OCI-LY3 (cell line): ENCODE data around the gene ACOT7.

Experiments used
- H2AFZ ChIP-seq: fragments of 200-600, 300-600 bp; shearing (Covaris generic); 2 replicates; pipeline ENCODE4 v1.6.0; 2014; ENCODE audit warnings: antibody characterized with exemption, low read depth, low read length
- H3K27ac ChIP-seq: fragments of 200-600, 300-600 bp; sonication (generic); 2 replicates; pipeline ENCODE4 v1.5.1; 2014; ENCODE audit warnings: mild to moderate bottlenecking, low read length, moderate library complexity, mixed read lengths
- H3K27me3 ChIP-seq: fragments of 200-600, 300-600 bp; sonication (generic); 2 replicates; pipeline ENCODE4 v1.6.1; 2014; ENCODE audit warnings: low read depth, low read length, mixed read lengths
- H3K36me3 ChIP-seq: fragments of 200-600, 300-600 bp; sonication (generic); replicated peaks from 2 replicates; pipeline ENCODE3; 2014; ENCODE audit warnings: low read depth, low read length, mixed read lengths
- H3K4me1 ChIP-seq: fragments of 300-600, 200-600 bp; sonication (generic); 2 replicates; pipeline ENCODE4 v1.6.1; 2014; ENCODE audit warnings: low read length, mixed read lengths
- H3K4me2 ChIP-seq: fragments of 200-600, 300-600 bp; sonication (generic); 2 replicates; pipeline ENCODE4 v1.6.1; 2014; ENCODE audit warnings: low read length, mixed read lengths
- H3K4me3 ChIP-seq: fragments of 300-600, 200-600 bp; sonication (generic); 2 replicates; pipeline ENCODE4 v1.5.1; 2014; ENCODE audit warnings: antibody characterized with exemption, mild to moderate bottlenecking, low read length, moderate library complexity
- H3K79me2 ChIP-seq: fragments of 300-600, 200-600 bp; shearing (Covaris generic); 2 replicates; pipeline ENCODE4 v1.6.1; 2014; ENCODE audit warnings: mild to moderate bottlenecking, low read length, mixed read lengths
- H3K9ac ChIP-seq: fragments of 300-600, 200-600 bp; shearing (Covaris generic); 2 replicates; pipeline ENCODE4 v1.6.0; 2014; ENCODE audit warnings: mild to moderate bottlenecking, low read length, moderate library complexity
- H3K9me3 ChIP-seq: fragments of 200-600, 300-600 bp; shearing (Covaris generic); 2 replicates; pipeline ENCODE4 v1.6.1; 2014; ENCODE audit warnings: low read length, mixed read lengths; ENCODE audit not compliant: insufficient read depth
- H4K20me1 ChIP-seq: fragments of 200-600, 300-600 bp; sonication (generic); 2 replicates; pipeline ENCODE4 v1.6.1; 2016; ENCODE audit warnings: low read length, mixed read lengths; ENCODE audit not compliant: insufficient read depth
- EZH2phosphoT487 ChIP-seq: fragments of 200-600 bp; shearing (Covaris generic); IDR thresholded peaks from 2 replicates; pipeline ENCODE4 v1.6.1; 2018; ENCODE audit warnings: antibody characterized with exemption, mixed run types, low read depth
- TF ChIP-seq, protein P1 (sequence below): fragments of 200-600, 300-600 bp; sonication (generic); IDR thresholded peaks from 2 replicates; pipeline ENCODE4 v1.5.1; 2014; ENCODE audit warnings: antibody characterized with exemption, low read length, low read depth

Gene ACOT7

DNA sequence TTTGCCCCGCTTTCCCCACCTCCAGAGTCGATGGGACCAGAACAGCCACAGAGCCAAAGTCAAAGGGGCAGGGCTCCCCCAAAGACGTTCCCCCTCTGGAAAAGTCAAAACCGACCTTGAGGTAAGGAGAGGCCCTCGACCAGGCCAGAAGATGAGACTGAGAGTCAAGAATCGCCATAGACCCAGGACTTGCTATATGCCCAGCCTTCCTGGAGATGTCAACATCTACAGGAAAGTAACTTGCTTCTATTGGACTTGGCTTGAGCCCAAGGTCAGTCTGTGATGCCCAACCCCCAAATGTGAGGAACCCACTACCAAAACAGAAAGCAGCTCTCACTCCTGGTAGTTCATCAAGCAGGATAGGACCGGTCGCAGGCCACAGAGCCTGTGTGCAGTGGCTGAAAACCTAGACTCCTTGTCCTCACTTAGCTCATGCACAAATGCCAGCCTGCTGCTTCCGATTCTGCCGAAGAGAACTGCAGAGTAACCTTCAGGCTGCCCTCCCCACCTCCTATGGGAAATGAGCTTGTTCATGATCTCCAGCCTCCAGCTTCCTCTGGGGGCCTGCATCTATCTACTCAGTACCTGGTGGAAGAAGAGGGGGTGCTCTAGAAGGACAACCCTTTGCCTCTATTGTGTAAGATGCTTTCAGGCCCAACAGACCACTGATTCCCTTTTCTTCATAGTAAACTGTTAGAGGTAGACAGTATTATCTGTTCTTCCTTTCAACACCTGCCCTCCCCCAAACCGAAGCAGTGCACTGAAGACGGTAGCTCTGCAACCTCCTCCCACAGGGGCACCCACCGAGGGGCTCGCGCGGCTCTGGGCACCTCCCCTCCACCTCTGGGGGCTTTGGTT is 1.4 kb downstream of the ACOT7 start:
- Histone ChIP-seq H3K9ac (peak overlapping the region; percentile 66), H3K27ac (no peak overlapping the region)

DNA sequence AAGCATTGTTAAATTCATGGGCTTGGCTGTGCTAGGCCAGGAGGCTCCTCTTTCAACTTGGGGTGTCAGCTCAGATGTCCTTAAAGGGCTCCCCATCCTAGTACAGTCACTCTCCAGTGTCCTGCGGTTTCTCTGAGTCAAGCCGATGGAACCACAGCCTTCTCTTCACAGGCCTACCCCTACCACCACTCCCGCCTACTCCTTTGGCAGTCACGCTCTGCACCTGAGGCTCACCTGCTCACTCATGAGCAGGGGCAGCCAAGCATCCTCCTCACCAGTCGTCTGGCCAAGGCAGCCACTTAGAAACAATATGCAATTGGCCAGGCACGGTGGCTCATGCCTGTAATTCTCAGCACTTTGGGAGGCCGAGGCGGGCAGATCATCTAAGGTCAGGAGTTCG is 3.6 kb downstream of the ACOT7 start:
- no peaks in the 10 kb centered on the region for H3K27me3 ChIP-seq
- H3K4me1 ChIP-seq: peaks cover 11% of the 10 kb centered on the region
- no peak overlapping the region for H3K4me3 ChIP-seq
- H3K4me2 ChIP-seq: no peak overlapping the region
- H3K9me3 ChIP-seq: no peaks in the 10 kb centered on the region
- H3K36me3 ChIP-seq: no peaks in the 10 kb centered on the region
- no peak overlapping the region for H2AFZ ChIP-seq
- no peaks in the 10 kb centered on the region for H4K20me1 ChIP-seq
- peaks cover 49% of the 10 kb centered on the region for H3K79me2 ChIP-seq
- TF ChIP-seq, protein P1, sequence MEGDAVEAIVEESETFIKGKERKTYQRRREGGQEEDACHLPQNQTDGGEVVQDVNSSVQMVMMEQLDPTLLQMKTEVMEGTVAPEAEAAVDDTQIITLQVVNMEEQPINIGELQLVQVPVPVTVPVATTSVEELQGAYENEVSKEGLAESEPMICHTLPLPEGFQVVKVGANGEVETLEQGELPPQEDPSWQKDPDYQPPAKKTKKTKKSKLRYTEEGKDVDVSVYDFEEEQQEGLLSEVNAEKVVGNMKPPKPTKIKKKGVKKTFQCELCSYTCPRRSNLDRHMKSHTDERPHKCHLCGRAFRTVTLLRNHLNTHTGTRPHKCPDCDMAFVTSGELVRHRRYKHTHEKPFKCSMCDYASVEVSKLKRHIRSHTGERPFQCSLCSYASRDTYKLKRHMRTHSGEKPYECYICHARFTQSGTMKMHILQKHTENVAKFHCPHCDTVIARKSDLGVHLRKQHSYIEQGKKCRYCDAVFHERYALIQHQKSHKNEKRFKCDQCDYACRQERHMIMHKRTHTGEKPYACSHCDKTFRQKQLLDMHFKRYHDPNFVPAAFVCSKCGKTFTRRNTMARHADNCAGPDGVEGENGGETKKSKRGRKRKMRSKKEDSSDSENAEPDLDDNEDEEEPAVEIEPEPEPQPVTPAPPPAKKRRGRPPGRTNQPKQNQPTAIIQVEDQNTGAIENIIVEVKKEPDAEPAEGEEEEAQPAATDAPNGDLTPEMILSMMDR: no peak
- TF ChIP-seq EZH2phosphoT487: no peak
- H3K9ac ChIP-seq: no peak overlapping the region
- no peak overlapping the region for H3K27ac ChIP-seq

More for the DNA sequence above, 1.4 kb downstream of the ACOT7 start:
- no peak for TF ChIP-seq EZH2phosphoT487
- TF ChIP-seq, protein P1: no peak
- Histone ChIP-seq H3K4me3 (peak overlapping the region; percentile 95), H4K20me1 (no peaks in the 10 kb centered on the region), H3K79me2 (peaks cover 32% of the 10 kb centered on the region), H3K36me3 (no peaks in the 10 kb centered on the region), H3K27me3 (no peaks in the 10 kb centered on the region), H3K4me1 (peaks cover 11% of the 10 kb centered on the region), H3K9me3 (no peaks in the 10 kb centered on the region), H3K4me2 (peak overlapping the region; percentile 78), H2AFZ (0 out of 2 replicates have a peak overlapping the region, but pooled peaks have one; percentile 31)

DNA sequence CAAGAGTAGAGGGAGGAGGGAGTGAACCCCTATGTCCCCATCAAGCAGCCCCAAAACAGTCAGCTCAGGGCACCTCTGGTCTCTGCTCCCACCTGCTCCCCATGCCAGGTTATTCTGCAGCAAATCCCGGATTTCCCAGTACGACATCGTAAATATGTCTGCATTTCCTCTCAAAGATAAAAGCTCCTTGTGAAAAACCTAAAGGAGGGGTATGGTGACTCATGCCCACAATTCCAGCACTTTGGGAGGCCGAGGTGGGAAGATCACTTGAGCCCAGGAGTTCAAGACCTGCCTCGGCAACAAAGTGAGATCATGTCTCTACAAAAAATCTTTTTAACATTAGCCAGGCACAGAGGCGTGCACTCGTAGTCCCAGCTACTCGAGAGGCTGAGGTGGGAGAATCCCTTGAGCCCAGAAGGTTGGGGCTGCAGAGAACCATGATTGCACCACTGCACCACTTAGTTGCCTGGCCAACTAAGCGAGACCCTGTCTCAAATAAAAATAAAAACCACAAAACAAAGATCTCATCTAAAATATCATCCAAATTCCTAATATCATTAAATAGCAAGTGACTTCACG is 7.1 kb downstream of the ACOT7 start:
- TF ChIP-seq, protein P1: no peak
- TF ChIP-seq EZH2phosphoT487: no peak
- H3K9me3 ChIP-seq: no peaks in the 10 kb centered on the region
- H3K4me2 ChIP-seq: no peak overlapping the region
- no peak overlapping the region for H2AFZ ChIP-seq
- no peak overlapping the region for H3K4me3 ChIP-seq
- H3K4me1 ChIP-seq: no peaks in the 10 kb centered on the region
- H4K20me1 ChIP-seq: no peaks in the 10 kb centered on the region
- no peak overlapping the region for H3K9ac ChIP-seq
- no peak overlapping the region for H3K27ac ChIP-seq
- peaks cover 52% of the 10 kb centered on the region for H3K79me2 ChIP-seq
- H3K36me3 ChIP-seq: no peaks in the 10 kb centered on the region
- H3K27me3 ChIP-seq: no peaks in the 10 kb centered on the region

DNA sequence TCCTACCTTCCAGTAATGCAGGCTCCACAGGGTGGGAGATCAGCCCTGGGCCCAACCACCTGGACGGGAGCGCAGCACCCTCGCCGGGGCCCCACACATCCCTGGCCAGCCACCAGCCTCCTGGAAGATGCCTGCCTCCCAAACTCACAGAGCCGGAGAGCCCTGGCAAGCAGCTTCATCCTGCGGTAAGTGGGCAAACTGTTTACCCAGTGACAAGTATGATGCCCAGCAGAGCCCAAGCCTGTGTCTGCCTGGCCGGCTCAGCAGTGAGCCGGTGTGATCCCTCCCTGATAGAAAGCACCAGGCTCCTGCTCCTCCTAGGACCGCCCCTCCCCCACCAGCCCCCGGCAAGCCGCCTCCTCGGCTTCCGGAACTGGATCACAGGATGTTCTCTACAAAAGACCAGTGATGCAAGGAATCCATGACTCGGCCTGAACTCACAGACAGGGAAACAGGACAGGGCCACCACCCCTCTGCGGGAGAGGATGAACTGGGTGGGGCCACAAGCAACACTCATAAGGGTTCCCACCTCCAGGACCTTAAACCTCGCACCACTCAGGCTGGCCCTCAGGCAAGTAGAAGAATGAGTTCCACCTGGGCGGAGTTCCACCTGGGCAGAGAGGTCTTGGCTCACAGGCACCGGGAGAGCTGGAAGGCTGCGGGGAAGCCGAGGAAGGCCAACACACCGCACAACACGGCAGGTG is 7.9 kb downstream of the ACOT7 start:
- Histone ChIP-seq H3K4me3 (no peak overlapping the region), H3K27ac (no peak overlapping the region), H3K9ac (no peak overlapping the region), H3K4me2 (no peak overlapping the region), H2AFZ (no peak overlapping the region), H3K79me2 (peaks cover 54% of the 10 kb centered on the region), H3K27me3 (no peaks in the 10 kb centered on the region), H3K36me3 (no peaks in the 10 kb centered on the region), H4K20me1 (no peaks in the 10 kb centered on the region), H3K4me1 (no peaks in the 10 kb centered on the region), H3K9me3 (no peaks in the 10 kb centered on the region)
- TF ChIP-seq, protein P1: no peak
- TF ChIP-seq EZH2phosphoT487: no peak
